Stimulated activated CD4-positive, alpha-beta T cell treated with anti-CD3 and anti-CD28 coated beads, Interleukin-1b, Interleukin-23, amount 100 ng/mL, for 24 hours (primary cell): Measurements from ENCODE around the gene CENPX.

Experiments
- DNase-seq, 4 experiments: peaks; one replicate each; pipeline ENCODE4 v3.0.0-alpha.2; 2020; ENCODE audit warnings: low read depth in 4 of 4, low spot score in 1 of 4

The CENPX gene

GRCh38 chr17:82022310-82022980 is at the start of gene CENPX:
Gene CENPX, minus strand, starts transcription at chr17:82022878. Its CDS starts 17 bp downstream, at chr17:82022861.
- no peak for DNase-seq

DNA sequence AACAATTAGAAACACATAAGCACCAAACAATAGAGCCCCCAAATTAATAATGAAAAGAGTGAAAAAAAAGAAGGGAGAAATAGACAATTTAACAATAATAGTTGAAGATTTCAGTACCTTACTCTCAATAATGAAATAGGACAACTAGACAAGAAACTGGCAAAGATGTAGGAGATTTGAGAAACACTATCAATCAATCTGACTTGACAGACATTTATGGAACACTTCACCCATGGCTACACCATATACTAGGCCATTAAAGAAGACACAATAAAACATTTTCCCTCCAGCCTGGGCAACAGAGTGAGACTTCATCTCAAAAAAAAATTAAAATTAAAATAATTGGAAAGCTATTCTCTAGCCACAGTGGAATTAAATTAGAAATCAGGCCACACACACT is 47.9 kb upstream of the CENPX start:
- DNase-seq: no peak

- peak; percentile 50 to 58 (median 54) for DNase-seq
Observed at GRCh38 chr17:82065638-82066303, 43.1 kb upstream of the CENPX start, which contains the start of gene DUS1L. Gene DUS1L, minus strand, starts transcription at chr17:82065804. Its CDS starts 745 bp downstream, at chr17:82065059.

DNA sequence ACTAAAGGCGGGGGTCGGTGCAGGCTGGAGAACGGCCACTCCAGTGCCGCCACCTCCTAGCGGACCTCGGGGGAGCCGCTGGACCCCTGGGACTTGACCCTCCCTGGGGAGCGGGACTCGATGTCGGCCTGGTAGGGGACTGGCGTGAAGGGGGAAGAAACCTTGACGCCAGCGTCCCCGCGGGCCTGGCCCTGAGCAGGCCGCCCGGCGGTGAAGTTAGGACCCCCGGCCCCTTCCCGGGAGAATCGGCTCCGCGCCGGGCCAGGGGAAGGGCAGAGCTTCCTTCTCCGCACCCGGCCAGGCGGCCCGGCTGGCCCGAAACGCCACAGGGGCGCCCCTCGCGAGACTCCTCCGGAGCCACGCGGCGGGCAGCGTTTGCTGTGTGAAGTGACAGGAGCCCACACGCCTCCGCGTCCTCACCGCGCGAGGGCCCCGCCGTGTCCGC is 42.5 kb upstream of the CENPX start:
- no peak for DNase-seq

DNA sequence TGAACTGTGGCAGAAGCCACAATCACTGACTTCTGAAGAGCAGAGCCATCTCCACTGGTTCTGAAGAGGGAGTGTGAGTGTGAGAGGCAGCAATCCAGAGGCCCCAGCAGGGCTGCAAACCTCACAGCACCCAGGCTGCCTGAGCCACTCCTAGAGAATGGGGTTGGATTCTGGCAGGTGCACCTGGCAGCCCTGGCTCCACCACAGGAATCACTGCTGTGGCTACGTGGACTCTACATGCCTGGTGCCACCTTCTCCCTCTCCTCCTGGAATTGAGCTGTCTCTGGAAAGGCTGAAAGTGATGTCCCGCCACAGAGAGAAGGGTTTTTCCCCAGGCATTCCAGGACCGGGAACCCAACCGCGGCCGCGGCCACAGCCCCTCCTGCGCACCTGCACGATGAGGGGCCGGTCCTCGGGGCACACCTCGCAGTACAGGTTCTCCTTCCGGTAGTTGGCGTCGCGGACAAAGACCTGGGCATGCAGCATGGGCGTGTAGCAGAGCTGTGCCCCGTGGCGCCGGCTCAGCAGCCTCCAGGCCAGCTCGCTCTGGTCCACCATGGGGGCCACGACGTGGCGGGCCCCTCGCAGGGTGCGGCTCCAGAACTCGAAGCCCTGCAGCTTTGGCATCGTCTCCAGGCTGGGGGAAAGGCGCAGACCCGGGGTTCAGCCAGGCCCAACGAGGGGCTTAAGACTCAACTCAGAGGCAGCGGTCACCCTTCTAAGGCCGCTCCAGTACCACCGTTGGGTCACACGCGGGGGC is 41.9 kb upstream of the CENPX start:
- DNase-seq: no peak

- DNase-seq: no peak
Observed at GRCh38 chr17:82063424-82064415, 41.0 kb upstream of the CENPX start.

GRCh38 chr17:82062984-82063368 is 40.3 kb upstream of the CENPX start:
- no peak for DNase-seq

- DNase-seq: no peak
Observed at GRCh38 chr17:82062076-82062983, 39.7 kb upstream of the CENPX start.

DNA sequence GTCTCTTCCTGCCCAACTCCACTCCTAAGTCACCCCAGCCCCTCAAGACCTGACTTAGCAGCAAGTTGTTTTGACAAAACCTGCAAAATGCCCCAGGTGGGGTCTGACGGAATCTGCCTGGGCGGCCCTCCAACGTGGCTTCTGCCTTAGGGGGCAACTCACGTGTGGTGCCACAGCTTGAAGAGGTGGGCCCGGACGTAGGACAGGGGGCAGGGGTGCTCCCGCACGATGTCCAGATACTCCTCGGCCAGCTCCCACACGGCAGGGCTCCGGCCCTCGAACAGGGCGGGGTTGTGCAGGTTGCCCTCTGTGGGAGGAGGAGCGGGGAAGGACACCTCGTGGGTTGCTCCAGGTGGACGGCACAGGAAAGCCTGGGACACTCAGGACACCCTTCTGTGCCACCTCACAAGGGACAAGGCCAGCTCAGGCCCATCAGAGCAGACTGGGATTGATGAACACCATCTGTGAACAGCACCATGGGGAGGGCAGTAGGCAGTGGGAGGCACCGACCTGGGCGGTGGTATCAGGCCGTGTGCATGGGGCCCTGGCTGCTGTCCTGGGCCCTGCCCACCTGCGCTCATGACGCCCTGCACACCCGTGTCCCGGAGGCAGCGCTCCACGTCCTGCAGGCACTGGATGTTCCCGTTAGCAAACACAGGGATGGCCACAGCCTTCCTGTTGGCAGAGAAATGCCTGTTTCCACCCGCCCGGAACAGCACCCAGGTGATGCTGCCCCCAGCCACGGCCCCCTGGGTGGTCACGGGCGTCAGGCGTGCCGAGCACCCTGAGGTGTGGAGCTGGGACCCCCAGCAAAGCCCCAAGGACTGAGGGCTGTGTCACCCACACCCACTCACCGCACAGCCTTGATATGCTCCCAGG is 38.6 kb upstream of the CENPX start:
- no peak for DNase-seq

GRCh38 chr17:82060614-82061013 is 37.9 kb upstream of the CENPX start:
- DNase-seq: no peak

- no peak for DNase-seq
Observed at GRCh38 chr17:82060001-82060380, 37.3 kb upstream of the CENPX start.

GRCh38 chr17:82059272-82060000 is 36.8 kb upstream of the CENPX start:
- DNase-seq: no peak

GRCh38 chr17:82058855-82059249 is 36.2 kb upstream of the CENPX start:
- no peak for DNase-seq

DNA sequence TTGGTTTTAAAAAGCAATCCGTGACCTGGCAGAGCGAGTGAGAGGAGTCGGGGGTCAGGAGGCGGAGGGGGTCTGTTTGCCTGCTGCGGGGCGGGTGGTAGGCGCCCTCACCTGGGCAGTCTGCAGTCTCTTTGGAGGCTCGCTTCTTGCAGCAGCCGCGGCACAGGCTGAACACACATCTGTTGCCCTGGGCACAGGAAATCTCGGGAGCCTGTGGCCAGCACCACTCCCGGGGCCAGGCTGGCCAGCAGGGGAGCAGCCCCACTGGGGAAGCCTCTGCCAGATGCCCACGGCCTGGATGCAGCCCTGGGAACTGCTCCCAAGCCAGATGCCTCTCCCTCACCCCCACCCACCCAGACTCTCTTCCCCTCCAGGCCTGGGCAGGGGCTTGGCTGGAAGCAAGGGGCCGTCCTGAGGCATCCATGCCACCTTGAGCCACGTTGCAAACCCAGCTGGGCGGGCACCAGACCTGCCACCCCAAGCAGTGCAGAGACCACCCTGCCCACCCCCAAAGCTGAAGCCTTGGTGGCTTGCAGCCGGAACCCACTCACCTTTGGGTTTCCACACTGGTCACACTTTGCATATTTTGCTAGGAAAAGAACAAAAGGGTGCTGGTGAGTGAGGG is 35.7 kb upstream of the CENPX start:
- DNase-seq: no peak

- no peak for DNase-seq
Observed at GRCh38 chr17:82056729-82057621, 34.3 kb upstream of the CENPX start.

DNA sequence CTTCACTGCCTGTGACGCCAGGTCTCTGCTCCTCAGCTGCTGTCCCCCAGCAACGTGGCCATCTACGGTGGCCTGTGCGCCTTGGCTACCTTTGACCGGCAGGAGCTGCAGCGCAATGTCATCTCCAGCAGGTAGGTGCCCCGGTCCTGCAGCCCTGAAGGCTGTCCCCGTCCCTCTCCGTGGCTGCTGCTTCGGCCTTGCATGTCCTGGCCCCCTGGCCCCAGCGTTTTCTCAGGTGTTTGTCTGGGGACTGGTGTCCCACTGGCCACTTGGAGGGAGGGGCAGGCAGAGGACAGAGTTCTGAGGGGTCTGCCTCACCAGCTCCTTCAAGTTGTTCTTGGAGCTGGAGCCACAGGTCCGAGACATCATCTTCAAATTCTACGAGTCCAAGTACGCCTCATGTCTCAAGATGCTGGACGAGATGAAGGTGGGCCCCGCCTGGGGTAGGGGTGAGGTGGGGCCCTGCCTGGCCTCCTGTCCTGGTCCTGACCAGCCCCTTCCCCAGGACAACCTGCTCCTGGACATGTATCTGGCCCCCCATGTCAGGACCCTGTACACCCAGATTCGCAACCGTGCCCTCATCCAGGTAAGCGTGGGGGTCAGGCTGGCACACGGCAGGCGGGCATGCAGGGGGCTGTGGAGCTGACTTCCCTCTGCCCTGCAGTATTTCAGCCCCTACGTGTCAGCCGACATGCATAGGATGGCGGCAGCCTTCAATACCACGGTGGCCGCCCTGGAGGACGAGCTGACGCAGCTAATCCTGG is 33.5 kb upstream of the CENPX start:
- no peak for DNase-seq
